ENCODE data around the gene MPHOSPH10.
"Not testable (repeated sequence)": the region's sequence is repeated elsewhere in the genome, so short reads cannot be mapped to it uniquely, and the experiment has no call there.

MPHOSPH10 gene

DNA sequence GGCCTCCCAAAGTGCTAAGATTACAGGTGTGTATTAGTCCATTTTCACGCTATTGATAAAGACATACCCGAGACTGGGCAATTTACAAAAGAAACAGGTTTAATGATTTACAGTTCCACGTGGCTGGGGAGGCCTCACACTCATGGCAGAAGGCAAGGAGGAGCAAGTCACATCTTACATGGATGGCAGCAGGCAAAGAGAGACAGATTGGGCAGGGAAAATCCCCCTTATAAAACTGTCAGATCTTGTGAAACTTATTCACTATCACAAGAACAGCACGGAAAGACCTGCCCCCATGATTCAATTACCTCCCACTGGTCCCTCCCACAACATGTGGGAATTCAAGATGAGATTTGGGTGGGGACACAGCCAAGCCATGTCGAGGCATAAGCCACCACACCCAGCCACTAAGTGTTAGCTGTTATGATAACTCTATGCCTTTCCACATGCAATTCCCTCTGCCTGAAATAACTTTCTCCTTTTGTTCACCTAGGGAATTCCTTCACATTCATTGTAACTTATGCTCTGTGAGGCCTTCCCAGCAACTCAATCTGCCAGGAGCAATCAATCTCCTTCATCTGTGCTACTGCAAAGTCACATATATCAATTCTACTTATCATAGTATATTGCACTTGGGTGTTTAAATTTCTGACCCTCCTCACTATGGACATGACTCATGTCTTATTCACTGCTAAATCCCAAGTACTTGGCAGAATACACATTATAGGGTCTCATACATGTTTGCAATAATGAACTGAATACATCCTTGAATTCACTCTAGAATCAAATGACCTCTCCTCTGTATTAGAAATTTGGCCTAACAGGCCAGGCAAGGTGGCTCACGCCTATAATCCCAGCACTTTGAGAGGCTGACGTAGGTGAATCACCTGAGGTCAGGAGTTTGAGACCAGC lies 7.8 kb upstream of the MPHOSPH10 start:
- no peak for DNase-seq

DNA sequence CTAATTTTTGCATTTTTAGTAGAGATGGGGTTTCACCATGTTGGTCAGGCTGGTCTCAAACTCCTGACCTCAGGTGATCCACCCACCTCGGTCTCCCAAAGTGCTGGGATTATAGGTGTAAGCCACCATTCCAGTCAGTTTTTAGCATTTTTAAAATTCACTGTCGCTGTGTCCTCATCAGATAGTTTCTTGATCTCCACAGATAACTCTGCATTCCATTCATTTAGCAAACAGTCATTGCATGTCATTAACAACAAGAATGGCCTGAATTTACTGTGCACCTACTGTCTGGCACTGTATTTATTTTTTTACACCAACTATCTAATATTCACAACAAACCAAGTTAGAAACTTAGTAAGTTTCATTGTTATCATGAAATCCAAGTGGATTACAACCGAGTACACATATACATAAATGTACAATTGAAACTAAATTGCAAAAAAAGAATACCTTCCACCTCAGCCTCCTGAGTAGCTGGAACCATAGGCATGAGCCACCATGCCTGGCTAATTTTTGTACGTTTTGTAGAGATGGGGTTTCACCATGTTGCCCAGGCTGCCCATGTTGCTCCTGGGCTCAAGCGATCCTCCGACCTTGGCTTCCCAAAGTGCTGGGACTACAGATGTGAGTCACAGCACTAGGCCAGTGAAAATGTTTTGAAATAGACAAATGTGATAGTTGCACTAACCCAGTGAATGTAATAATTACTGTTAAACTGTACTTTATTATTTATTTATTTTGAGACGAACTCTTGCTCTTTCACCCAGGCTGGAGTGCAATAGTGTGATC lies 4.7 kb upstream of the MPHOSPH10 start:
- DNase-seq, result no peak

DNA sequence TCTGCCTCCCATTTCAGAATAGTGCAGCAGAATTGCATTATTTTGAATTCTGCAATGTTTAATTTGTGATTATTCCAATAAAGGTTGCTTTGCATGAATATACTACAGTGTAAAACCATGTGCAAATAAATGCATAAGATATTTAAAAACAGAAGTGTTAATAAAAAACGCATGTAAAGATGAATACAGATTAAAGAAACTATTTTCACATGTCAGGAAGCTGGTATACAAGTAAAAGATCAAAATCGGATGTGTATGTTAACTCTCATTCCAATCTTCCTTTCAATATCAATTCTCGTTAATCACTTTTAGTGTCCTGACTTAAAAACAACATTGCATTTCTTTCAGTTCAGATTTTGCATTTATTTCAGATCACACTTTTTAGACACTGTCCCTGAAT lies 3.5 kb upstream of the MPHOSPH10 start:
- DNase-seq, result no peak

GRCh38 chr2:71129114-71129901 lies 1.1 kb upstream of the MPHOSPH10 start:
- DNase-seq, result no peak

GRCh38 chr2:71129902-71130151 lies 607 bp upstream of the MPHOSPH10 start:
- peak; percentile 83 for DNase-seq

- DNase-seq, result peak; percentile 31
These were observed 441 bp downstream of the MPHOSPH10 start for GRCh38 chr2:71130905-71131244.

DNA sequence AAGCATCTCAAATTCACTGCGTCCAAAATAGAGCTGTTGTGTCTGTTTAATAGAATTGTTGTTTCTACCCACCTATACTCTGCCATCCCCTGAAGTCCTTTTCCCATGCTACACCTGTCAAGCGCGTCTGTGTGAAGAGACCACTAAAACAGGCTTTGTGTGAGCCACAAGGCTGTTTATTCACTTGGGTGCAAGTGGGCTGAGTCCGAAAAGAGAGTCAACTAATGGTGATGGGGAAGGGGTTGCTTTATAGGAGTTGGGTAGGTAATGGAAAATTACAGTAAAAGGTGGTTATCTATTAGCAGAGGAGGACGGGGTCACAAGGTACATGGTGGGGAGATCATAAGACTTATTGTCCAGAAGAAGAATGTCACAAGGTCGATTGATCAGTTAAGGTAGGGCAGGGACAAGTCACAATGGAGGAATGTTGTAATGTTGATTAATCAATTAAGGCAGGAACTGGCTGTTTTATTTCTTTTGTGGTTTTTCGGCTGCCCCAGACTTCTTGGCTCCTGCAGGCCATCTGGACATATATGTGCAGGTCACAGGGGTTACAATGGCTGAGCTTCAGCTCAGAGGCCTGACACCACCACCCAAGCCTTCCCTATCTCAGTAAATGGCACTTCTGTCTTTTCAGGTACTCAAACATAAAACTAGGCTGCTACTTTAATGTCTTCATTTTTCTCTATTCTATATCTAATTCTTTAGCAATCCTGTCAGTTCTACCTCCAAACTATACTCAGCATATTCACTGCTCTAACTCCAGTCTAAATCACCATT lies 1.1 kb downstream of the MPHOSPH10 start:
- not testable (repeated sequence) for DNase-seq

GRCh38 chr2:71133603-71134002 lies 3.2 kb downstream of the MPHOSPH10 start:
- no peak for DNase-seq

GRCh38 chr2:71136174-71136573 lies 5.7 kb downstream of the MPHOSPH10 start:
- DNase-seq, result no peak

- DNase-seq, result no peak
These were observed 13.3 kb downstream of the MPHOSPH10 start for GRCh38 chr2:71143782-71144181.

GRCh38 chr2:71148506-71149063 lies 18.2 kb downstream of the MPHOSPH10 start:
- no peak for DNase-seq

- DNase-seq, result no peak
These were observed 19.8 kb downstream of the MPHOSPH10 start for GRCh38 chr2:71150082-71150816.

- DNase-seq, result no peak
These were observed 21.2 kb downstream of the MPHOSPH10 start for GRCh38 chr2:71151620-71152019.

DNA sequence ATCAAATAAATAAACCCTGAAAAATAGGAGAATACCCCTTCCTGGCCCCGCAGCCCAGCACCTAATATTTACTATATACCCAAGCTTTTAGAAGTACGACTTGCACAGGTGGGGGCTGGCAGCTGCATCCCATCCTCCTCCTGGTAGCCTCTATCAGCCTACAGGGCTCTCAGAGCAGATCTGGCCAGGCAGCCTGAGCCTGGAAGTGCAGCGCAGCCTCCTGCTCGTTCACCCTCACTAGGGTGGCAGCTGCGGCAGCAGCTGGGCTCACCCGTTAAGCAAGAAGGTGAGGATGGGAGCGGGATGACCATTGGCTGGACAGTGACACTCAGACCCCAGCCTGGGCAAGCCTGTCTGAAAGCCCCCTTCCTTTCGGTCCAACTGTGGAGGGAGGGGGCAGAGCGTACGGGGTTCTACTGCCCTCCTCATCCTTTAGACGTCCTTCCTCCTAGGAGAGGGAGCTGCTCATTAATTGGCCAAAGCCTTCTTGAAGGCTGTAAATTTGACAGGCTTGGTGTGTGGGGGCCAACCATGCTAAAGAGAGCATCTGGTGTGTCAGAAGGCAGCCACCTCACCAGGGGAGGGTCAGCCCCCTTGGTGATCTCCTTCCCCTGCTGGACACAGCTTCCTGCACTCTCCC lies 23.3 kb downstream of the MPHOSPH10 start:
- no peak for DNase-seq

DNA sequence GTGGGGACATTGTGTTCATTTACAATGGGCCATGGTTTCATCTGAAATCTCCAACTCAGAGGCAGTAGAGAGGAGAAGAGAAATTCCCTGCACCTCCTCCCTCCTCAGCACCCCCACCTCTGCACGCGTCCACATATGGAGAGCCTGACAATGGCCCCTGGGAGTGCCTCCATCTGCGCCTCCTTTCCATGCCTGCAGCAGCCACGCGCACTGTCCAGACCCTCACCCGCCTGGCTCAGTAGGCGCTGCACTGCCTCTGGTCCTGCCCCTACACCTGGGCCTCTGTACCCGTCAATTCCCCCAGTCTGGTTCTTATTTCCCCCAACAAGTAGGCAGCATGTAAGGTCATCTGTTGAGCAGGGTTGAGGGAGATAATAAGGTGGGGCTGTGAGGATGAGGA lies 23.8 kb downstream of the MPHOSPH10 start:
- DNase-seq, result no peak

GRCh38 chr2:71154798-71155197 lies 24.4 kb downstream of the MPHOSPH10 start:
- DNase-seq, result no peak

DNA sequence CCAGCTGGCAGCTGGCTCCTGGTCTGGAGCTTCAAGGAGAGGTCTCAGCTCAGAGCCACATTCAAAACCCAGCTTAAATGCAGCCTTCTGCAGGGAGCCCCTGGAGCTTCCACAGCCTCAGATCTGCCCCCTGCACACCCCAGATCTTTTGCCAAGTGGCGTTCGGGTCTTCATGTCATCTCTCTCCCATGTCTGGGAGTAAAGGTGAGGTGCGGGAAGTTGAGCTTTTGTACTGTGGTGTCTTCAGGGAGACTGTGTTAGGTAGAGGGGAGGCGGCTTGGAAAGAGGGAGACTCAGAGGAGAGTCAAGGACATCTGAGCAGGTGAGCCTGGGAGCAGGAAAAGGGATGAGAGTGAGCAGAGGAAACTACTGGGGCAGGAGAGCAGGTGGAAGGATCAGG lies 25.4 kb downstream of the MPHOSPH10 start:
- DNase-seq, result no peak

DNA sequence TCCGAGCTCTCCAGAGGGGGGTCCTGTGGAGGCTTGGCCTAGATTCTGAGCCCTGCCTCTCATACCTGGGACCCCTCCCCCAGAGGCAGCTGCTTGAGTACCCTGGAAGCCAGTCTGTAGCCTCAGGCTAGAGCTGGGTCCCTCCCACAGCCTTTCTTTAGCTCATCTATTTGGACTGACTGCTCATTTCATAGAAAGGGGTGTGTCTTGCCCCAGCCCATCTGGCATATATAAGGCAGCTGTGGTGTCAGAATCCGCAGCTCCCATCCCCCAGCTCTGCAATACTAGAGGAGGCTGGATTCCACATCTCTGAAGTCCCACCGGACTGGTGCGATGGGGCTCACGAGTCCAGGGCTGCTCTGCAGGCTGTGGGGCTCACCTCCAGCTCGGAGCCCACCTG lies 26.1 kb downstream of the MPHOSPH10 start:
- DNase-seq, result peak; percentile 18

GRCh38 chr2:71157124-71157793 lies 26.8 kb downstream of the MPHOSPH10 start:
- DNase-seq, result peak; percentile 10

DNA sequence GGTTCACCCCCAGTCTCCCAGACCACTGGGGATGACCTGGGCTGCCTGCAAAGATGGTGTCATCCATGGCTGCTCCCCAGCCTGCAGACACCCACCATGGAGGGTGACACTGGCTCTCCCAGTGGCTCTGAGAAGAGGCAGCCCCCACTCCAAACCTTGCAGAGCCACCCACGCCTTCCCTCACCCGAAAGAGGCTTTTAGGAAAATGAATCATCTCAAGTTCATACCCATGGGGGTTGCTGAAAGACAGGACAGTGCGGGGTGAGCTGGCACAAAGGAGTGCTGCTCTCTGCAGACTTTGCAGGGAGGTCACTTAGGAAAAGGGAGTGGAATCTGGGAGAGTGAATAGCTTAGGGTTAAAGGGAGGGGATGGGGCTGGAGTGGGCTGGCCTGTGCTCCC lies 36.4 kb downstream of the MPHOSPH10 start:
- no peak for DNase-seq

DNA sequence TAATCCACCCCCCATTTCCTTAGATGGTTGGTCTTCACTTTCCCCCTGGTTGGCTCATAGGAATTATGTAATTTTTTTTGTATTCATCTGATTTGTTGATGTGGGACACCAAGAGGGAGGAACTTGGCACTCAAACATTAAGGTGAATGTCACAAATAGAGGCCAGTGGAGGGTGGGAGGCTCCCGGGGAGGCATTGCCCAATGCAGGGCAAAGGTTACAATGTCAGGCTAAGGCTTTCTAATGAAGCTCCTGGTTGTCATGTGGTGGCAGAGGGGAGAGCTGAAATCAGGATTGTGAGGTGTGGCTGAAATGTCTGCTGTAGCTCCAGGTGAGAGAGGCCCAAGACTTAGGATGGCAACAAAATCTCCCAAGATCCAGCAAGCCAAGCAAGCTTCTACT lies 42.7 kb downstream of the MPHOSPH10 start:
- no peak for DNase-seq
